ENCODE measurements around the gene FAM13A.

- TF ChIP-seq POLR2AphosphoS5 (IDR thresholded peaks at IDR 0.05; ENCODE audit: low read depth) = no peak
- TF ChIP-seq CTCF (IDR thresholded peaks at IDR 0.05; ENCODE audit: insufficient read depth, low read length) = no peak
- no peak for TF ChIP-seq REST (IDR thresholded peaks at IDR 0.05; ENCODE audit: insufficient replicate concordance, low read depth)
Observed at GRCh38 chr4:88820698-88821415, 236.1 kb downstream of the FAM13A start.

Data from HL-60 (cell line).